ENCODE data around the gene CCR7. TPM values are rescaled to one million over a fixed set of nuclear protein-coding genes. Genes with fewer than 3 reads are reported as not detected.

The CCR7 gene
- total RNA-seq, 4 donors from 2014 or later = 0.33 TPM; not detected in 3

GRCh38 chr17:40600486-40601046 is 35.3 kb upstream of the CCR7 start:
- Histone ChIP-seq H3K4me1 (no peaks in the 10 kb centered on the region), H3K27me3 (no peaks in the 10 kb centered on the region), H3K4me3 (no peak overlapping the region), H3K27ac (replicated peaks in 1 of 4) (no peak overlapping the region), H3K9me3 (no peaks in the 10 kb centered on the region), H3K36me3 (no peaks in the 10 kb centered on the region)
- TF ChIP-seq POLR2AphosphoS5 (IDR thresholded peaks at IDR 0.05) (no peak), EP300 (IDR thresholded peaks at IDR 0.05) (no peak), POLR2A (IDR thresholded peaks at IDR 0.05; ENCODE audit: low read depth) (no peak), CTCF (IDR thresholded peaks at IDR 0.05) (no peak)
- DNase-seq (ENCODE audit: extremely low spot score) = no peak
- intact Hi-C loops (cut with DNase I) = no loop called here
- WGBS = 79% methylated on average over 8 of the region's 8 CpGs

- TF ChIP-seq POLR2AphosphoS5 (IDR thresholded peaks at IDR 0.05) (peak in 1 of 2 donors; percentile 12), CTCF (IDR thresholded peaks at IDR 0.05) (no peak)
- no peaks in the 10 kb centered on the region for H3K4me1 ChIP-seq
- H3K9me3 ChIP-seq = no peaks in the 10 kb centered on the region
- no peaks in the 10 kb centered on the region for H3K36me3 ChIP-seq
- intact Hi-C loops (cut with DNase I) = no loop called here
- DNase-seq (ENCODE audit: extremely low spot score) = no peak
- 72% methylated on average over 7 of the region's 7 CpGs for WGBS
- H3K27me3 ChIP-seq = no peaks in the 10 kb centered on the region
- no peak overlapping the region for H3K27ac ChIP-seq (replicated peaks in 1 of 4)
- H3K4me3 ChIP-seq = no peak overlapping the region
Measured at GRCh38 chr17:40599468-40599763, 34.1 kb upstream of the CCR7 start.

GRCh38 chr17:40598619-40599467 is 33.6 kb upstream of the CCR7 start:
- Histone ChIP-seq H3K27ac (replicated peaks in 1 of 4) (peak overlapping the region in 3 of 4 donors; percentile 25 to 31 (median 30)), H3K4me3 (no peak overlapping the region), H3K36me3 (no peaks in the 10 kb centered on the region), H3K27me3 (no peaks in the 10 kb centered on the region), H3K4me1 (no peaks in the 10 kb centered on the region), H3K9me3 (no peaks in the 10 kb centered on the region)
- intact Hi-C loops (cut with DNase I) = no loop called here
- TF ChIP-seq POLR2AphosphoS5 (IDR thresholded peaks at IDR 0.05) = no peak
- TF ChIP-seq CTCF (IDR thresholded peaks at IDR 0.05) = no peak
- TF ChIP-seq POLR2A (IDR thresholded peaks at IDR 0.05; ENCODE audit: low read depth) = no peak
- no peak for TF ChIP-seq EP300 (IDR thresholded peaks at IDR 0.05)
- WGBS = 77% methylated on average over 20 of the region's 20 CpGs
- DNase-seq (ENCODE audit: extremely low spot score) = peak; percentile 89

- peak; percentile 74 for DNase-seq (ENCODE audit: extremely low spot score)
- no peak for TF ChIP-seq POLR2AphosphoS5 (IDR thresholded peaks at IDR 0.05)
- H3K27me3 ChIP-seq = no peaks in the 10 kb centered on the region
- no peaks in the 10 kb centered on the region for H3K9me3 ChIP-seq
- intact Hi-C loops (cut with DNase I) = no loop called here
- no peaks in the 10 kb centered on the region for H3K4me1 ChIP-seq
- 87% methylated on average over 5 of the region's 5 CpGs for WGBS
- H3K4me3 ChIP-seq = no peak overlapping the region
- H3K27ac ChIP-seq (replicated peaks in 1 of 4) = peak overlapping the region in 2 of 4 donors; percentile 25 to 31
- no peaks in the 10 kb centered on the region for H3K36me3 ChIP-seq
Measured at GRCh38 chr17:40598301-40598618, 33.0 kb upstream of the CCR7 start.

DNA sequence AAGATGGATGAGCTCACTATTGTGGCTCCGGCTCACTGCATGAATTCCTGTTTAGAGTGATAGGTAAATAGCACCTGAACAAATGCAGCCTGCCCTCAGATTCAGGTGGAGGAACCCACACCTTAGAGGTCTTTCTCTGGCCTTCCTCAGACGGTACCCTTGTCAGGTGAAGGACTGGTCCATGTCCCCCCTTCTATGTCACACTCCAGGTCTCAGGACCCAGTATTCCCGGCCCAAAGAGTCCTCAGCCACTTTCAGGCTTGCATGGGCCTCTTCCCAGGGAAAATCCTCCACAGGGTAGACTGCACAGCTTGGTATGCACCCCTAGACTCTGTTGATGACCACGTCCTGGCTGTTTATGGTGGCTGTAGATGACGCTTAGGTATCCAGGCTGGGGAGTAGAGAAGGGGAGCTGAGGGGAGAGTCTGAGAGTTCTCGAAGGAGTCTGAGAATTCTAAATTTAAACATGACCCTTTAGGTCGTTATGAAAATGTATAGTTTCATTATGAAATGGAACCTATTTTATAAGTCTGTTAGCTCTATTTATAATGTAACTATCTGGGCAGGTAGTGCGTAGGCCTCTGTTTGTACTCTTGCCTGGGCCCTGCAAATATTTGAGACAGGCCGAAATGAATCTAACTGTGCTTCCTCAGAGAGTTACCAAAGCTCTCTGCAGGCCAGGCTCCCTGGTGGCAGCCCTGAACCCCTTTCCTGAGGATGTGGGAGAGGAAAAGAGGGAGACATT is 32.5 kb upstream of the CCR7 start:
- Histone ChIP-seq H3K4me3 (no peak overlapping the region), H3K27me3 (no peaks in the 10 kb centered on the region), H3K36me3 (no peaks in the 10 kb centered on the region), H3K4me1 (no peaks in the 10 kb centered on the region), H3K27ac (replicated peaks in 1 of 4) (no peak overlapping the region), H3K9me3 (no peaks in the 10 kb centered on the region)
- intact Hi-C loops (cut with DNase I) = no loop called here
- 83% methylated on average over 9 of the region's 9 CpGs for WGBS
- TF ChIP-seq POLR2AphosphoS5 (IDR thresholded peaks at IDR 0.05) (no peak), POLR2A (IDR thresholded peaks at IDR 0.05; ENCODE audit: low read depth) (no peak), EP300 (IDR thresholded peaks at IDR 0.05) (no peak), CTCF (IDR thresholded peaks at IDR 0.05) (no peak)
- DNase-seq (ENCODE audit: extremely low spot score) = peak; percentile 57

Measured in esophagus muscularis mucosa (tissue), 4 donors.